Upper lobe of left lung (tissue), 6 donors: Measurements from ENCODE around the gene CLCNKB. TPM values are rescaled to one million over a fixed set of nuclear protein-coding genes. Genes with fewer than 3 reads are reported as not detected.
A peak's percentile ranks its signal among the peaks of the same experiment; 100 is the strongest.

Experiments
- ATAC-seq, 2 donors: fragments of 200-7000 bp; cut with Tn5 transposase; one replicate each; pipeline ENCODE4 v1.9.1; 2022; ENCODE audit warnings: mild to moderate bottlenecking in 2 of 2, moderate library complexity in 2 of 2; ENCODE audit not compliant: low FRiP score in 2 of 2
- DNase-seq, 2 donors: peaks; one replicate each; pipeline ENCODE4 v3.0.0-alpha.2; 2019 to 2020
- H3K27ac ChIP-seq, 4 donors: fragments of 200-600 bp; sonication (generic); one replicate each; pipeline ENCODE4 v1.5.1; 2016 to 2019
- H3K27me3 ChIP-seq, 4 donors: fragments of 200-600 bp; sonication (generic); one replicate each; pipeline ENCODE4 v1.5.1; 2017 to 2019
- H3K36me3 ChIP-seq, 4 donors: fragments of 200-600 bp; sonication (generic); one replicate each; pipeline ENCODE4 v1.5.1; 2016 to 2019
- H3K4me1 ChIP-seq, 4 donors: fragments of 200-600 bp; sonication (generic); one replicate each; pipeline ENCODE4 v1.5.1; 2018 to 2019
- H3K4me3 ChIP-seq, 4 donors: fragments of 200-600 bp; sonication (generic); one replicate each; pipeline ENCODE4 v1.5.1; 2017 to 2019; ENCODE audit warnings: mild to moderate bottlenecking in 2 of 4, moderate library complexity in 1 of 4
- H3K9me3 ChIP-seq, 4 donors: fragments of 200-600 bp; sonication (generic); one replicate each; pipeline ENCODE4 v1.5.1; 2018 to 2019
- EP300 ChIP-seq, 4 donors: sonication (generic); formaldehyde crosslinking; IDR thresholded peaks; one replicate each; pipeline ENCODE4 v1.5.1; 2017; ENCODE audit warnings: antibody characterized with exemption in 4 of 4, control low read depth in 2 of 4
- POLR2A ChIP-seq, 4 donors: fragments of 450-650 bp; IDR thresholded peaks; one replicate each; pipeline ENCODE4 v1.5.1; 2016 to 2017; ENCODE audit warnings: antibody characterized with exemption in 4 of 4, mild to moderate bottlenecking in 2 of 4
- POLR2AphosphoS5 ChIP-seq, 2 donors: sonication (generic); formaldehyde crosslinking; IDR thresholded peaks; one replicate each; pipeline ENCODE4 v1.5.1; 2017; ENCODE audit warnings: antibody characterized with exemption in 2 of 2
- WGBS, 2 donors: methylation state at CpG; one replicate each; pipeline ENCODE4 v1.1.5; 2017 to 2018; 5-methylcytosine and 5-hydroxymethylcytosine counted together
- total RNA-seq, 6 donors: library from RNA; depleted of rRNA in 4 of 6; stranded (reverse); fragments of >200 nt in 4 of 6; gene quantifications; one replicate each; pipeline versions ENCODE4 v1.1.0 to v1.2.1, GENCODE V29; 2016 to 2021
- TF ChIP-seq, protein P1 (sequence below), 6 experiments: fragments of 450-650 bp in 4 of 6; fragments of 200-600 bp in 2 of 6; sonication (generic) in 2 of 6; IDR thresholded peaks; one replicate each; pipeline ENCODE4 v1.5.1; 2016 to 2019; ENCODE audit warnings: antibody characterized with exemption in 6 of 6
- donor health status: DM: no; HTN: no; CAD: no; lungs with moderate emphysema.
- donor health status: DM: no; HTN: yes; CAD: no; lungs with severe emphysema.

Gene CLCNKB
- total RNA-seq, 6 donors from 2014 or later, result 0.46 to 9.4 (median 0.53) TPM; not detected in 2

DNA sequence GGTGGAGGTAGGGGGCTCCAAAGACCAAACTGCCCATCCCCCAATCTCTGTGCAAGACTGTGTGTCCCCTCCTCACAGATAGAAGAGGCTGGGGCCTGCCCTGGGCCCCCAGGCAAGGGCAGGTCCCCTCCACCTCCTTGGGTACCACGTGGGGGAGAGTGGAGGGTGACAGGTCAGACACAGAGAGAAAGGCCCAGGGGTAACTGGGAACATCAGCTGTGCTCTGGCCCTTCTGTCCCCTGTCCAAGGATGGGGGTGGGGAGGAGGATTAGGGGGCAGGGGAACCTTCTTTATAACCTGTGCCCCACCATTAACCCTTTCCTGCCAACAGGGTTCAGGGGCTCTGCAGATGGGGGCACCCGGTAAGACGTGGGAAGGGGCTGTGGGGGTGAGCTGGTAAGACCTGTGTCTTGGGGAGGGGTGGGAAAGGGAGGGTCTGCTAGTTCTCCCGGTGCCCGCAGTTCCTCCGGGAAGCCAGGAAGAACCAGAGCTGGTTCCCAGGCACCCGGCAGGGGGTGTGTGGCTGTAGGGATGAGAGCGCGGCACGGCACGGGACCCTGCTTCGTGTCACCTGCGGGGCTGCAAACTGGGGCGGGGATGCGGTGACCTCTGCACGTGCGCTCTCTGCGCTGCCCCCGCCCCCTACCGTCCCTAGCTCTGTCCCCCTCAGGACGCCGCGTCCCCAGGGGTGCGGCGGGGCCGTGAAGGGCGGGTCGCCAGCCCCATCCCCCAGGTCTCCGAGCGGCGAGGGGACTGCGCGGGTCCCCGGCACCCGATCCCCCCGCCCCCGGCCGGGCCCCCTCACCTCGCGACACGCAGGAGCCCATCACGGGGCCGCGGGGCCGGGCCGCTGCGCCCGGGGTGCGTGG lies 29.3 kb downstream of the CLCNKB start:
- H3K27me3 ChIP-seq, result peaks cover 0 to 11% (median 8%) of the 10 kb centered on the region in 4 donors
- ATAC-seq (no peak), DNase-seq (no peak)
- peaks cover 17 to 22% (median 19%) of the 10 kb centered on the region in 4 donors for H3K4me1 ChIP-seq
- no peak overlapping the region for H3K27ac ChIP-seq
- H3K4me3 ChIP-seq, result peak overlapping the region in 3 of 4 donors; percentile 33 to 41 (median 38)
- TF ChIP-seq, protein P1, sequence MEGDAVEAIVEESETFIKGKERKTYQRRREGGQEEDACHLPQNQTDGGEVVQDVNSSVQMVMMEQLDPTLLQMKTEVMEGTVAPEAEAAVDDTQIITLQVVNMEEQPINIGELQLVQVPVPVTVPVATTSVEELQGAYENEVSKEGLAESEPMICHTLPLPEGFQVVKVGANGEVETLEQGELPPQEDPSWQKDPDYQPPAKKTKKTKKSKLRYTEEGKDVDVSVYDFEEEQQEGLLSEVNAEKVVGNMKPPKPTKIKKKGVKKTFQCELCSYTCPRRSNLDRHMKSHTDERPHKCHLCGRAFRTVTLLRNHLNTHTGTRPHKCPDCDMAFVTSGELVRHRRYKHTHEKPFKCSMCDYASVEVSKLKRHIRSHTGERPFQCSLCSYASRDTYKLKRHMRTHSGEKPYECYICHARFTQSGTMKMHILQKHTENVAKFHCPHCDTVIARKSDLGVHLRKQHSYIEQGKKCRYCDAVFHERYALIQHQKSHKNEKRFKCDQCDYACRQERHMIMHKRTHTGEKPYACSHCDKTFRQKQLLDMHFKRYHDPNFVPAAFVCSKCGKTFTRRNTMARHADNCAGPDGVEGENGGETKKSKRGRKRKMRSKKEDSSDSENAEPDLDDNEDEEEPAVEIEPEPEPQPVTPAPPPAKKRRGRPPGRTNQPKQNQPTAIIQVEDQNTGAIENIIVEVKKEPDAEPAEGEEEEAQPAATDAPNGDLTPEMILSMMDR (IDR thresholded peaks at IDR 0.05), result no peak
- TF ChIP-seq EP300 (IDR thresholded peaks at IDR 0.05) (no peak), POLR2AphosphoS5 (IDR thresholded peaks at IDR 0.05) (no peak), POLR2A (IDR thresholded peaks at IDR 0.05) (no peak)
- H3K9me3 ChIP-seq, result no peaks in the 10 kb centered on the region
- no peaks in the 10 kb centered on the region for H3K36me3 ChIP-seq
- 19 to 64% methylated on average over 2 to 7 of the region's 49 CpGs for WGBS, 2 donors

DNA sequence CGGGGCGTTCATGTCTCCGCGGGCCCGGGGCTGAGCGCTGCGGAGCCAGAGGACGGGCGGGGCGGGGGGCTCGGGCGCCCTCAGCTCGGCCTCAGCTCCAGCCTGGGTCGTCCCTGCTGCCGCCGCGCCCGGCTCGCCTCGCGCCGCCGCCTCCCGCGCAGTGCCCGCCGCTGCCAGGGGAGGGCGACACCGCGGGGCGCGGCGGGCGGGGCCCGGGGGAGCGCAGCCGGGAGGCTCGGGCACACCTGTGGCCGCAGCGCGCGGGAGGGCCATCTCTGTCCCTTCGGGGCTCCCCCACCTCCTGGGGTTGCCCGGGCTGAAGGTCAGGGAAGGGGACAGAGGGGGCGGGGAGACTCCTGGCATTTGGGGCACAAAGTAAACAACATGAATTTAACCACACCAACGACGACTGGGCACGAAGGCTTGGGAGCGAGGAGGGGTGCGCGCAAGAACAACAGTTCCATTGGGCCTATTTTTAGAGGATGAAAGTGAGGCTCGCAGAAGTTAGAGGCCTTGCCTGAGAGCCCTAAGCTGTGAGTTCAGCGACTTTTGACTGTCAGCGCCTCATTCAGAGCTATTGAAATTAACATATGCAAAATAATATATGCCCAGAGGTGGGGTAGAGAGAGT lies 30.0 kb downstream of the CLCNKB start, which contains the start of gene FAM131C:
Gene FAM131C, minus strand, starts transcription at position 162 of the 630 bp plus-strand sequence. CDS start 209 bp downstream, outside the sequence.
- no peak for TF ChIP-seq POLR2AphosphoS5 (IDR thresholded peaks at IDR 0.05)
- TF ChIP-seq EP300 (IDR thresholded peaks at IDR 0.05), result no peak
- TF ChIP-seq POLR2A (IDR thresholded peaks at IDR 0.05), result no peak
- TF ChIP-seq, protein P1 (IDR thresholded peaks at IDR 0.05), result peak; percentile 70 to 86 (median 82)
- ATAC-seq (peak; percentile 41 to 45), DNase-seq (peak; percentile 31 to 91)
- Histone ChIP-seq H3K4me3 (peak within 1 kb of the TSS in 3 of 4 donors; percentile 33 to 41 (median 38)), H3K4me1 (peaks cover 10 to 16% (median 12%) of the 10 kb centered on the region in 4 donors), H3K36me3 (no peaks in the 10 kb centered on the region), H3K9me3 (no peaks in the 10 kb centered on the region), H3K27ac (no peak within 1 kb of the TSS), H3K27me3 (peaks cover 0 to 11% (median 8%) of the 10 kb centered on the region in 4 donors)
- 2 to 4% methylated on average over 18 to 36 of the region's 54 CpGs for WGBS, 2 donors

DNA sequence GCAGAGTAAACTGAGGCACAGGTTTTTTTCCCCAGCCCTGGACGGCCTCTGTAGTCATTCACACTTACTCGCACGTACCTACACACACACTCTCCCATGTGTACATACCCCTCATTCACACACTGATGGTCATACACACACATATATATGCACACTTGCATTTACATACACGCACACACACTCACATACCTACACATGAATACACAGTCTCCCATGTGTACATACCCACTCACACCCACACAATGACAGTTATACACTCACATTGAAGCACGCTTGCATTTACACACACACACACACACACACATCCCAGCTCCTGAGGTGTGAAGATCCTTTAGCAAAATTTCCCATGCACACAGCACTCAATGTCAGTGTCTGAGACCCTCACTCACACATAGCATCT lies 30.6 kb downstream of the CLCNKB start:
- no peak overlapping the region for H3K27ac ChIP-seq
- DNase-seq (no peak), ATAC-seq (no peak)
- peaks cover 11 to 19% (median 16%) of the 10 kb centered on the region in 4 donors for H3K4me1 ChIP-seq
- WGBS, 2 donors, result 76 to 88% methylated on average over 5 of the region's 5 CpGs
- no peaks in the 10 kb centered on the region for H3K36me3 ChIP-seq
- H3K9me3 ChIP-seq, result no peaks in the 10 kb centered on the region
- H3K27me3 ChIP-seq, result peaks cover 0 to 11% (median 8%) of the 10 kb centered on the region in 4 donors
- H3K4me3 ChIP-seq, result no peak overlapping the region
- TF ChIP-seq POLR2A (IDR thresholded peaks at IDR 0.05) (no peak), POLR2AphosphoS5 (IDR thresholded peaks at IDR 0.05) (no peak), EP300 (IDR thresholded peaks at IDR 0.05) (no peak)
- TF ChIP-seq, protein P1 (IDR thresholded peaks at IDR 0.05), result no peak

DNA sequence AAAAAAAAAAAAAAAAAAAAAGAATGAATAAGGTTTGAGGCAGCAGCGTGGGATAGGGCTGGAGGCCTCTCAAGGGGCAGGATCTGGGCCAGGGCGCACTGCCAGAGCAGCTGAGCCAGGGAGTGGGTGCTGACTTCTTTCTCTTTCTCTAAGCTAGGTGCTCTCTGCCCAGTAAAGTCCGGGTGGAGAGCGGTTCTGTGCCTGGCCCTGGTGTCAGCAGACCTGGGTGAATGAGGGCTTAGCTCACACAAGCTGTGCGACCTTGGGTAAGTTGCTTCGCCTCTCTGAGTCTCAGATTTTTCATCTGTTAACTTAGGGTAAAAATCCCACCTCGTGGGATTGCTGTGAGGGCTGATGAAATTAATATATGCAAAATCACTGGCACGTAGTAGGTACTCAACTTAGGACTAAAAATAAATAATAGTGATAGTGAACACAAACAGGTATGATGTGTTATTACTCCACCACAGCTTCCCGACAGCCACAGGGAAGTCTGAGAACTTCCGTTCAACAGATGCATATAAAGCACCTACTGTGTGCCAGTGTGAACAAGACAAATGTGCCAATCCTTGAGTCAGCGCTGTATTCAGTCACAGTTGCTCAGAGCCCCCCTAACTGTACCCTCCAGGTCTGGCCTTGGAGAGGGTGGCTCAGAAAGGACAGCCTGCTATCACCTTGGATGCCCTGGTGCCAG lies 31.9 kb downstream of the CLCNKB start:
- H3K9me3 ChIP-seq, result no peaks in the 10 kb centered on the region
- peaks cover 13 to 22% (median 17%) of the 10 kb centered on the region in 4 donors for H3K4me1 ChIP-seq
- 66 to 73% methylated on average over 10 to 11 of the region's 11 CpGs for WGBS, 2 donors
- H3K4me3 ChIP-seq, result no peak overlapping the region
- H3K36me3 ChIP-seq, result no peaks in the 10 kb centered on the region
- ATAC-seq (peak in 1 of 2 donors; percentile 9), DNase-seq (peak; percentile 36 to 85)
- H3K27ac ChIP-seq, result no peak overlapping the region
- H3K27me3 ChIP-seq, result peaks cover 0 to 11% (median 8%) of the 10 kb centered on the region in 4 donors
- TF ChIP-seq, protein P1 (IDR thresholded peaks at IDR 0.05), result no peak
- TF ChIP-seq EP300 (IDR thresholded peaks at IDR 0.05), result no peak
- no peak for TF ChIP-seq POLR2A (IDR thresholded peaks at IDR 0.05)
- TF ChIP-seq POLR2AphosphoS5 (IDR thresholded peaks at IDR 0.05), result no peak
